Lung microvascular endothelial cell (primary cell): Measurements from ENCODE around the gene DDX39B. TPM values are rescaled to one million over a fixed set of nuclear protein-coding genes. Genes with fewer than 3 reads are reported as not detected.
"Not testable (repeated sequence)": the region's sequence is repeated elsewhere in the genome, so short reads cannot be mapped to it uniquely, and the experiment has no call there.

Experiments
- DNase-seq, 2 donors: peaks; one replicate each; pipeline versions ENCODE4 v3.0.0 to v3.0.0-alpha.2; 2010; ENCODE audit warnings: low read depth in 2 of 2
- total RNA-seq: library from RNA; depleted of rRNA; stranded (reverse); fragments of >200 nt; gene quantifications from 2 replicates; pipeline ENCODE4 v1.2.1, GENCODE V29; 2014

The DDX39B gene
- total RNA-seq, 1 donor from 2014 or later, result 180 TPM

DNA sequence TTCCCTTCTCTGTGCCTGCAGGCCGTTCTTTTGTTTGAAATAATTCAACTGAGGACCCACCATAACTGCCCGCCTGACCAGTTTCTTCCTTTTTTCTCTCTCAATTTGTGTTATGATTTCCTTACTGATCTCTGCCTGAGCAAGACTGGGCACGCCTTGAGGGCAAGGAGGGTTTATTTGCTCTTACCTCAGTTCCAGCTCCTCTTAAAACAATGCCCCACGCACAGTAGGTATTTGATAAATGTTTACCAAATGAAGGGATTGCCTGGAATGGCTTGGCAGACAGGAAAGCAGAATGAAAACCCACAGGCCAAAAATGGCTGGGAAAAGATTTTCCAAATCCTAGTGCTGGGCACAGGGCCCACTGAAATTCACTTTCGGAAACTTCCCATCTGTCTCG, 54.1 kb downstream of the DDX39B start:
- DNase-seq, result not testable (repeated sequence)

DNA sequence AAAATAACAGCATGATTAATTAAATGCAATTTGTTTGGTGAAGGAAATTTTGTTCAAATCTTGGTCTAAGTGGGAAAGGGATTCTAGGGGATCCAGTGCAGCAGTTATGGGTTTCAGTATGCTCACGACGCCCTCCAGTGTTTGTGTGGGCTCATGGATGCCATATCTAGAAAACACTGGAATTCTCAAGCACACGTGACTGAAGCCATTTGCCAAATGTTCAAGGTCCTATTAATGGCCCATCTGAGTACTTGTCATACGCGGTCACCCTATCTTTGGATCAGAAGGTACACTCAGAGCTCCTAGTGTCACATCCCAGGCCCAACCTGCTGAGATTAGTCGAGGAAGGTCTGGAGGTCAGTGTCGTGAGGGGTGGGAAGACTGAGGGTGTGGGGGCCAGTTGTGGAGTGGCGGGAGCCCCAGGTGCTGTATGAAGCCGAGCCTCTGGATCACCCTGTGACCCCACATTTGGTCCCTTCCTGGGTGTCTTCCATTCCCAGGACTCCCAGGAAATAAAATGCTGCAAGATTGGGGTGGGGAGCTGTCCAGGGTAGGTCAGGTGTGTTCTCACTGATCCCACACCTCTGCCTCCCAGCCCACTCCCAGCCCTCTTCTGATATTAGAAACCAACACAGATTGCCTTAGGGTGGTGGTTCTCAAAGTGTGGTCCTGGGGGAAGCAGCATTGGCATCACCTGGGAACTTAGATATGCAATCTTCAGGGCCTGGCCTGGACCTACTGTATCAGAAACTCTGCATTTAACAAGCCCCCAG, 55.6 kb downstream of the DDX39B start:
- DNase-seq, result not testable (repeated sequence)

DNA sequence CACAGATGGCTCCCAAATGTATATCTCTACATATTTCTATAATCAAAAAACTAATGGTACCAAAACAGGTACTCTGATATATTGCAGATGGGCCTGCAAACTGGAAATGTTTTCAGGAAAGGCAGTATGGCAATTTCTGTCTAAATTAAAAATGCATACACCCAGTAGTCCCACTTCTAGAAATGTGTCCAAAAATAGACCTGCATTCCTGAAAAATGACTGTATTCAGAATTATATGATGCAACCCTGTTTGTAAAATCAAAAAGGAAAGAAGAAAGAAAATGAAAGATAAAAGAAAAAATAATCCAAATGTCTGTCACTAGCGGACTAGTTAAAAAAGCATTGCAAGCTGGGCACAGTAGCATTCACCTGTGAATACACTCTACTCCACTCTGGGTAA, 56.7 kb downstream of the DDX39B start:
- DNase-seq, result no peak

DNA sequence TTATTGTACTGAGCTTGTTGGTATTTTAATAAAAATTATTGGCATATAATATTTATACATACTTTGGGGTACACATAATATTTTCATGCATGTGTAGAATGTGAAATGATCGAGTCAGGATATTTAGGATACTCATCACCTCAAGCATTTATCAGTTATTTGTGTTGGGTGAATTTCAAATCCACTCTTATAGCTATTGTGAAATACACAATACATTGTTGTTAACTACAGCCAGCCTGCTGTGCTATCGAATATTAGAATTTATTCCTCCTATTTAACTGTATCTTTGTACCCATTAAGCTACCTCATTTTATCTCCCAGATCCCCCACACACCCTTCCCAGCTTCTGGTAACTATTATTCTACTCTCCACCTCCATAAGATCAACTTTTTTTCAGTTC, 58.4 kb downstream of the DDX39B start:
- DNase-seq, result no peak

DNA sequence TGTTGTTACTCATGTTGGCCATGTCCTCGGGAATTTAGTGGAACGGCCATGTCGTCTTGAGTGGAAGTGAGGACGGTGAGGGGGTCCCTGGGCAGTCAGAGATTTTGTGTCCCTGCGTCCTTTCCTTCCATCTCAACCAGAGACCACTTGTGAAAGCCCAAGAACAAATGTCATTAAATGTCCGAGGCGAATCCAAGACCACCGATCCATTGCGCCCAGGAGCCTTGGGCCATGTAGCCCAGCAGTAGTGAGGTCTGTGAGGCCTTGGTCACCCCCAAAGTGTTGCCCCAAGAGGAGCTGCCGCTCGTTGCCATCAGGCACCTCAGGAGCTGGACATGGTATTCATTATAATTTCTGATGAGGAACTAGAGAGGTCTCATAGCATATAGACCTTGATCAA, 61.2 kb downstream of the DDX39B start:
- no peak for DNase-seq

Other genes starting within 250 kb of the DDX39B start
- 153 and 307 TPM in 2 replicates for gene HLA-B, start 184.8 kb downstream of the DDX39B start, total RNA-seq
- gene MICA, start 138.4 kb downstream of the DDX39B start, total RNA-seq, result 15.3 and 31.4 TPM in 2 replicates
- gene MICB, start 43.9 kb downstream of the DDX39B start, total RNA-seq, result 5.0 and 9.8 TPM in 2 replicates
- not detected in 2 replicates for gene MCCD1, start 13.0 kb downstream of the DDX39B start, total RNA-seq
- gene ATP6V1G2, start 4.6 kb upstream of the DDX39B start, total RNA-seq, result 0.20 and 0.22 TPM in 2 replicates
- gene NFKBIL1, start 5.6 kb upstream of the DDX39B start, total RNA-seq, result 17.9 and 23.0 TPM in 2 replicates
- not detected in 2 replicates for gene LTA, start 30.3 kb upstream of the DDX39B start, total RNA-seq
- gene TNF, start 33.6 kb upstream of the DDX39B start, total RNA-seq, result not detected in 2 replicates
- 6.7 and 9.2 TPM in 2 replicates for gene LTB, start 40.4 kb upstream of the DDX39B start, total RNA-seq
- gene LST1, start 44.3 kb upstream of the DDX39B start, total RNA-seq, result not detected in 2 replicates
- not detected in 2 replicates for gene NCR3, start 51.0 kb upstream of the DDX39B start, total RNA-seq
- not detected in 2 replicates for gene AIF1, start 73.2 kb upstream of the DDX39B start, total RNA-seq
- 19.4 and 27.2 TPM in 2 replicates for gene PRRC2A, start 78.7 kb upstream of the DDX39B start, total RNA-seq
- 88.3 and 111 TPM in 2 replicates for gene BAG6, start 110.7 kb upstream of the DDX39B start, total RNA-seq
- gene APOM, start 113.9 kb upstream of the DDX39B start, total RNA-seq, result 0.22 and 0.40 TPM in 2 replicates
- gene C6orf47, start 118.8 kb upstream of the DDX39B start, total RNA-seq, result 15.5 and 24.0 TPM in 2 replicates
- 8.5 and 12.1 TPM in 2 replicates for gene GPANK1, start 123.0 kb upstream of the DDX39B start, total RNA-seq
- gene CSNK2B, start 124.1 kb upstream of the DDX39B start, total RNA-seq, result 64.1 and 67.6 TPM in 2 replicates
- 0.44 and 1.2 TPM in 2 replicates for gene LY6G5B, start 128.0 kb upstream of the DDX39B start, total RNA-seq
- 1.4 and 1.7 TPM in 2 replicates for gene LY6G5C, start 139.1 kb upstream of the DDX39B start, total RNA-seq
- 41.2 and 69.8 TPM in 2 replicates for gene ABHD16A, start 161.3 kb upstream of the DDX39B start, total RNA-seq
- gene LY6G6F, start 164.9 kb upstream of the DDX39B start, total RNA-seq, result not detected in 2 replicates
- gene LY6G6D, start 173.3 kb upstream of the DDX39B start, total RNA-seq, result not detected in 2 replicates
- gene LY6G6C, start 179.7 kb upstream of the DDX39B start, total RNA-seq, result not detected in 2 replicates
- not detected in 2 replicates for gene MPIG6B, start 181.4 kb upstream of the DDX39B start, total RNA-seq
- gene DDAH2, start 187.3 kb upstream of the DDX39B start, total RNA-seq, result 109 and 159 TPM in 2 replicates
- gene CLIC1, start 194.5 kb upstream of the DDX39B start, total RNA-seq, result 469 and 552 TPM in 2 replicates
- gene MSH5, start 198.0 kb upstream of the DDX39B start, total RNA-seq, result 1.4 and 2.6 TPM in 2 replicates
- 1.6 and 2.0 TPM in 2 replicates for gene SAPCD1, start 220.7 kb upstream of the DDX39B start, total RNA-seq
- under 0.01 and 0.40 TPM in 2 replicates for gene VWA7, start 235.3 kb upstream of the DDX39B start, total RNA-seq